Stimulated activated CD8-positive, alpha-beta memory T cell treated with anti-CD3 and anti-CD28 coated beads, Interleukin-15, amount 100 ng/mL, for 4 hours (primary cell): ENCODE data around the gene HGS.

ENCODE experiments used
- DNase-seq, 2 donors: peaks; one replicate each; pipeline ENCODE4 v3.0.0-alpha.2; 2020; ENCODE audit warnings: low read depth in 2 of 2

The HGS gene

GRCh38 chr17:81703747-81704654 is 20.2 kb downstream of the HGS start:
- no peak for DNase-seq

DNA sequence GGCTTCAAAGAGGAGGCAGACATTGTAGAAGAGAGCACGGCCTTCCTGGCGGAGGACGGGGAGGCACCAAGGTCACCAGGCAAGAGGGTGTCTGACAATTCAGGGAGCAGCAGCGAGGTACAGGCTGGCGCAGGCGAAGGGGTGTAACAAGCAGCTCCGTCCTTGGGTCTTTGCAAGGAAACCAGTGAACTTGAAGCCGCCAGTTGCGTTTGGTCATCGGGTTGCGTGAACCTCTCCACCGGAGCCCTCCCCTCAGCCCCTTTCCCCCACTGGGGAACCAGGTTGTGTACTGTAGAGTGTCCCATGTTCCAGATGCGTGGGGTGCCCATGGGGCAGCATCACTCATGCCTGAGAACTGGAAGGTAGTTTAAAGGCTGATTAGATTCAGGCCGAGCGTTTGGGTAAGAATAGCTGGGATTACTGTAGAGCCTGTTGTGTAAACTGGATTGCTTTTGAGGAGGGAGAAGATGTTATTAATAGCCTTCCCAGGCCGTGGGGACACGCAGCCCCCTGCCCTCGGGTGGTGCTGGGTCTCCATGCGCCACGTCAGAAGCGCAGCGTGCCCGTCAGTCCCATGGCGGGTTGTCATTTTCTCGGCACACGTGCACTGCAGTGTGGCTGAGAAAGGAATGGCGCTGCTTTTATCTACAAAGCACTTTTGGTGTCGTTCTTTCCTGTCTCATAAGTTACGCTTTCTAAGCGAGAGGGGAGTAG is 21.9 kb downstream of the HGS start:
- DNase-seq: no peak

DNA sequence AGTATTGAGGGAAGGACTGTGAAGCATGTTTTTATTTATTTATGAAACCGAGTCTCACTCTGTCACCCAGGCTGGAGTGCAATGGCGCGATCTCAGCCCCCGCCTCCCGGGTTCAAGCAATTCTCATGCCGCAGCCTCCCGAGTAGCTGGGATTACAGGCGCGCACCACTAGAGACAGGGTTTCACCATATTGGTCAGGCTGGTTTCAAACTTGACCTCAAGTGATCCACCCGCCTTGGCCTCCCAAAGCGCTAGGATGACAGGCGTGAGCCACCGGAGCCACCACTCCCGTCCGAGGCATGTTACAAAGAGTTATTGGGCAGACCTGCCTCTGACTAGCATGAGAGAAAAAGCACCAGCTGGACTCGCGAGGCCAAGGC is 22.4 kb downstream of the HGS start:
- DNase-seq: no peak

DNA sequence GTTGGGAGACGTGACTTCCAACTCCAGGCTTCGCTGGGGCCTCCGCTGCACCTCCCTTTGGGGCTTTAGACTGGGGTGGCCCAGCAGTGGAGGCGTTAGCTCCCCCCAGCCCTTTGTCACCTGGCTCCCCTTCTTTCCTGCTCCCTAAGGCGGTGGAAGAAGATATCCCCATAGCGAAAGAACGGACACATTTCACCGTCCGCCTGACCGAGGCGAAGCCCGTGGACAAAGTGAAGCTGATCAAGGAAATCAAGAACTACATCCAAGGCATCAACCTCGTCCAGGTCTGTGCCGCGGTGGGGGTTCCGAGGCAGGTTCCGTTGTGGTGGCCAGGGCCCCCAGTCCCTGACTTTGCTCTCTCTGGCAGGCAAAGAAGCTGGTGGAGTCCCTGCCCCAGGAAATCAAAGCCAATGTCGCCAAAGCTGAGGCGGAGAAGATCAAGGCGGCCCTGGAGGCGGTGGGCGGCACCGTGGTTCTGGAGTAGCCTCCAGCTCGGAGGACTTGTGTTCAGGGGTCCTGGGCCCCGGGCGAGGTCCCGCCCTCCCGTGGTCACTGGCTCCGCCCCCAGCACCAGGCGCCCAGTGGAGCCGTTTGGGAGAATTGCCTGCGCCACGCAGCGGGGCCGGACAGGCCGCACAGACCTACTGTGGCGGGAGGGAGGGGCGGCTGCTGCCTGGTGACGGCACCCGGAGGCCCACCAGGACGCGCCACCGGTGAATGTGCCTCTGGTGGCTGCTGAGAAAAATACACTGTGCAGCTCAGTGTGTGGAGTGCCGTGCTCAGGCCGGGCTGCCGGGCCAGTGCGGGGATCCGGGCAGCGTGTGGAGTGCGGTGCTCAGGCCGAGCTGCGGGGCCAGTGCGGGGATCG is 23.2 kb downstream of the HGS start:
- DNase-seq: no peak

GRCh38 chr17:81707725-81708646 is 24.2 kb downstream of the HGS start:
- no peak for DNase-seq

DNA sequence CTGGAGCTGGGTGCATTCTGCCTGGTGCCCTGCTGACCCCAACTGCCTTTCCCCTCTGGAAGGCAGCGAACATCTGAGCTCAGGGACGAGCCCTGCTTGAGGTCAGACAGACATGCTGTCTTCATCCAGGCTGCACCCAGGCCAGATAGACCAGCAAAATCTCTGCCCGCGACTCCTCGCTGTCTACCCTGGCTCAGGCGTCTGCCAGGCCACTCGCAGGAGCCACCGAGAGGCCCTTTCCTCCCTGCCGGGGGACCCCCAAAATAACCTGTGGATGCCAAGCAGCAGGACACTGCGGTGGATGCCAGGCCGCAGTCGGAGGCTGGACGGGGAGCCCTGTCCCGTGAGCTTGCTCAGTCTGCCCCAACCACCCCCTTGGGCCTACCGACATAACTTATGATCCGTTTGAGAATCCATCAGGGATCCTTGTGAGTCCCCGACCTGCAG is 25.0 kb downstream of the HGS start:
- no peak for DNase-seq

- no peak for DNase-seq
These were observed 26.9 kb downstream of the HGS start for GRCh38 chr17:81710514-81711308.

GRCh38 chr17:81711814-81712467 is 28.1 kb downstream of the HGS start, which contains the start of gene SLC25A10:
TSS of gene SLC25A10 (plus strand) at chr17:81712284. CDS start at chr17:81712427, 143 bp downstream.
- peak; percentile 60 to 71 for DNase-seq

DNA sequence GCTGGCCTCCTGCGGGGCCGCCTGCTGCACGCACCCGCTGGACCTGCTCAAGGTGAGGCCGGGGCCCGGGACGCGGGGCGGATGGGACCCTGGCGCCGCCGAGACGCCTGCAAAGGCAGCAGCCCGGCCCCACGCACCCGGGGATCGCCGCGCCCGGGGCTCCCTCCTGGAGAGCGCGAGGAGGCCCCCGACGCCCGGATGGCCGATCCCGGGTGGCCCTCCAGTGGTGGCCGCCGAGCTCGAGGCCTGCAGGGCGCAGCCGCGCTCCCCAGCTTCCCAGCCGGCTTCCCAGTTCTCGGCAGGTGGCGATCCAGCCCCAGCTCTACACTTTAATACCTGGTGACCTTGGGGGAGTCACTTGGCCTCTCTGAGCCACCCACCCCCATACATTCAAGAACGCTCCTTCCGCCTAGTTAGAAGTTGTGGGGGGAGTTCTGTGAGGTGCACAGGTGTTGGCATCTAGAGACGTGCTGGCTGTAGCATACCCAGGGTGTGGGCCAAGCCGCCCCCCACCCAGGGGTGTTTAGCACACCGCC is 28.7 kb downstream of the HGS start:
- DNase-seq: no peak

DNA sequence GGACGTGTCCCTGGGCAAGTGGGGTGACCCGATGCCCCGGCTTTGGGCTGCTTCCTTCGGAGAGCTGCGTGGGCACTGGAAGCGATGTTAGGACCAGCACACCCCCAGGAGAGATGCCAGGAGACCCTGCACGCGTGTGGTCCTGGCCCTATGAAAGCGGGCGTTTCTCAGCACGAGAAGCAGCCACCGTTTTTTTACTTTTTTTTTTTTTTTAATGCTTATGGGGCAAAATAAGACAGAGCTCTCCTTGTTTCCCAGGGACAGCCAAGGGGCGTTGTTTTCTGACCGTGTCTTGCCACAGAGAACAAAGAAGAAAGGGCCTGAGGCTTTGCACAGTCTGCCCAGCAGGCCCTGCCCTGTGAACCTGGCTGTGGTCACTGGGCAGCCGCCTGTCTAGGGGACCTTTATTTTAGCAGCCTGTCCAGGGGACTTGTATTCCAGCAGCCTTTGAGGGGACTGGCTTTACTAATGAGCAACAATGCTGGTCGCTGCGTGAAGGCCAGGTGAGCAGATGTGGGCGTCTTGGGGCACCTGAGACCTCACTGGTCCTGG is 29.3 kb downstream of the HGS start:
- DNase-seq: no peak

DNA sequence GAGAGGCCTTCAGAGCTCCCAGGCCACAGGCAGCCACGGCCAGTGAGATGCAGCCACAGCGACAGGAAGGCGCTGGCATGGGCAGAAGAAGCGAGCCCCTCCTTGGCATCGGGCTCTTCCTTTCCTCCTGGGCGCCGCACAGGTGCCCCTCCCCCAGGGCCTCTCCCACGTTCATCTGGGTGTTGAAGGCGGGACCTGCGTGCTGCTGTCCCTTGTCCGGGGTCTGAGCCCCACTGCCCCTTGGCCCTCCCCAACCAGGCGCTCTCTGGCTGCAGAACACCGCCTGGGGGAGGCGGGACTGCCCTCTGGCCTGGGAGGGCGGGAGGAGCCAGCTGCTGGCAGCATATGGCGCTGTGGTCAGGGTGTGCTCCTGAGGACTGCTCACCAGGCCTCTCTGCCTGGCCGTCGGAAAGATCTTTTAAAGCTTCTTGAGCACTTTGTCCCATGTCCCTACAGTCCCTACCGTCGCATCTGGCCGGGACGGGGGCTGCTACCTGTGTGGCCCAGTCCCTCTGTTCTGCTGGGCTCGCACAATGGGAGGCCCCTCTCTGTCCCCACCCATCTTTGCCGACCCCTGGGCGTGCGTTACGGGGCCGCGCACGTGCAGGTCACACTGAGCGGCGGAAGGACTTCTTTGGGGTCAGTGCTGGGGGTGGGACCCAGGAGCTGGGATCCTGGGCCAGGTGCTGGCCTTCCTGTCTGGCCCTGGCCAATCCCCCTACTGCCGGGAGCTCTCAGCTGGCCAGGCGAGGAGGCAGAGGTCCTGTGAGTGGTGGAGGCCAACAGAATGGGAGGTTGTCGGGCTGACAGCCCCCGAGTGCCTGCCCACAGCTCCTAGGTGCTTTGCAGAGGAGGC is 30.0 kb downstream of the HGS start:
- no peak for DNase-seq

- no peak for DNase-seq
These were observed 30.7 kb downstream of the HGS start for GRCh38 chr17:81714412-81715106.

- DNase-seq: no peak
These were observed 31.5 kb downstream of the HGS start for GRCh38 chr17:81715107-81715871.

- DNase-seq: no peak
These were observed 32.3 kb downstream of the HGS start for GRCh38 chr17:81715872-81716673.

GRCh38 chr17:81716674-81716996 is 32.8 kb downstream of the HGS start:
- no peak for DNase-seq
